HepG2 (cell line): ENCODE data around the gene UST. TPM values are rescaled to one million over a fixed set of nuclear protein-coding genes. Genes with fewer than 3 reads are reported as not detected.

ENCODE experiments used
- BRCA1 ChIP-seq: sonication (generic); formaldehyde crosslinking; IDR thresholded peaks from 2 replicates; pipeline ENCODE4 v1.4.0; 2020; ENCODE audit warnings: missing genetic modification reagents
- CBX1 ChIP-seq: IDR thresholded peaks from one replicate; pipeline ENCODE4 v1.6.1; 2016; ENCODE audit warnings: antibody characterized with exemption, low read depth
- EED ChIP-seq: sonication (generic); formaldehyde crosslinking; IDR thresholded peaks from 2 replicates; pipeline ENCODE4 v1.5.0; 2020; ENCODE audit warnings: mild to moderate bottlenecking, missing genetic modification reagents
- GABPA ChIP-seq, 2 experiments: IDR thresholded peaks; 2 replicates each; pipeline ENCODE4 v1.6.1; 2011 to 2016; ENCODE audit warnings: low read depth in 2 of 2, low read length in 1 of 2, missing biosample characterization in 1 of 2, missing genetic modification characterization in 1 of 2
- GATA4 ChIP-seq: sonication (generic); IDR thresholded peaks from 2 replicates; pipeline ENCODE4 v1.6.1; 2016; ENCODE audit warnings: antibody characterized with exemption, low read depth, borderline replicate concordance
- GTF3A ChIP-seq: sonication (generic); formaldehyde crosslinking; conservative IDR thresholded peaks from 2 replicates; pipeline ENCODE4 v1.4.0; 2020; ENCODE audit warnings: mild to moderate bottlenecking, missing genetic modification reagents
- ISX ChIP-seq: sonication (generic); formaldehyde crosslinking; conservative IDR thresholded peaks from 2 replicates; pipeline ENCODE4 v1.5.0; 2020; ENCODE audit warnings: missing genetic modification reagents
- POGZ ChIP-seq: sonication (generic); formaldehyde crosslinking; IDR thresholded peaks from 2 replicates; pipeline ENCODE4 v1.4.0; 2020; ENCODE audit warnings: mild to moderate bottlenecking, missing genetic modification reagents
- RBM39 ChIP-seq: fragments of 200-400 bp; formaldehyde crosslinking; IDR thresholded peaks from one replicate; pipeline ENCODE4 v1.6.1; 2018; ENCODE audit warnings: antibody characterized with exemption, mild to moderate bottlenecking, low read depth, low read length; ENCODE audit not compliant: poor library complexity, severe bottlenecking
- SMYD3 ChIP-seq: sonication (generic); formaldehyde crosslinking; IDR thresholded peaks from 2 replicates; pipeline ENCODE4 v1.8.1; 2023; ENCODE audit warnings: mild to moderate bottlenecking, missing genetic modification reagents
- SRF ChIP-seq: IDR thresholded peaks from 2 replicates; pipeline ENCODE4 v1.6.1; 2011; ENCODE audit warnings: mild to moderate bottlenecking, low read depth, low read length, moderate library complexity
- ZNF10 ChIP-seq: sonication (generic); formaldehyde crosslinking; IDR thresholded peaks from 2 replicates; pipeline ENCODE4 v1.4.0; 2020; ENCODE audit warnings: mild to moderate bottlenecking, low read depth, missing genetic modification reagents, borderline replicate concordance
- ZNF20 ChIP-seq: sonication (generic); formaldehyde crosslinking; IDR thresholded peaks from 2 replicates; pipeline ENCODE4 v1.4.0; 2020; ENCODE audit warnings: mild to moderate bottlenecking, moderate library complexity, missing genetic modification reagents
- ZNF510 ChIP-seq: sonication (generic); formaldehyde crosslinking; IDR thresholded peaks from 2 replicates; pipeline ENCODE4 v1.4.0; 2020; ENCODE audit warnings: low read depth, mild to moderate bottlenecking, missing genetic modification reagents
- ZNF547 ChIP-seq: sonication (generic); formaldehyde crosslinking; IDR thresholded peaks from 2 replicates; pipeline ENCODE4 v1.5.1; 2020; ENCODE audit warnings: mild to moderate bottlenecking, missing genetic modification reagents
- ZNF781 ChIP-seq: sonication (generic); formaldehyde crosslinking; IDR thresholded peaks from 2 replicates; pipeline ENCODE4 v1.5.1; 2020; ENCODE audit warnings: borderline replicate concordance, mild to moderate bottlenecking, missing genetic modification reagents; ENCODE audit errors: not compliant biosample characterization
- ZNF790 ChIP-seq: sonication (generic); formaldehyde crosslinking; IDR thresholded peaks from 2 replicates; pipeline ENCODE4 v1.8.0; 2022; ENCODE audit warnings: missing genetic modification reagents, mild to moderate bottlenecking, borderline replicate concordance
- polyA plus RNA-seq, 8 experiments: library from polyadenylated mRNA; depleted of rRNA in 3 of 8; stranded (reverse) in 7 of 8; unstranded in 1 of 8; fragments of >200 nt; fragmentation: Illumina TruSeq in 4 of 8; extraction: Trizol in 4 of 8; gene quantifications; 2 replicates each; pipeline versions ENCODE4 v1.2.1 to v1.2.3, GENCODE V29; 2011 to 2016; ENCODE audit warnings: low read depth in 4 of 8, missing spikeins in 1 of 8, mixed read lengths in 1 of 8; ENCODE audit not compliant: insufficient read depth in 1 of 8
- total RNA-seq, 5 experiments: library from RNA; depleted of rRNA; stranded (reverse); fragments of >200 nt; fragmentation: Illumina TruSeq; extraction: Trizol; gene quantifications; 2 replicates each; pipeline ENCODE4 v1.2.3, GENCODE V29; 2016; ENCODE audit warnings: low read depth in 1 of 5
- TF ChIP-seq, protein P1 (sequence below): sonication (generic); formaldehyde crosslinking; IDR thresholded peaks from 2 replicates; pipeline ENCODE4 v1.4.0; 2020; ENCODE audit warnings: mild to moderate bottlenecking, missing genetic modification reagents
- TF ChIP-seq, protein P2 (sequence below): sonication (generic); formaldehyde crosslinking; IDR thresholded peaks from 2 replicates; pipeline ENCODE4 v1.9.0; 2021; ENCODE audit warnings: missing genetic modification reagents, mild to moderate bottlenecking, borderline replicate concordance
- TF ChIP-seq, protein P3 (sequence below): sonication (generic); formaldehyde crosslinking; IDR thresholded peaks from 2 replicates; pipeline ENCODE4 v1.5.0; 2020; ENCODE audit warnings: mild to moderate bottlenecking, missing genetic modification reagents, borderline replicate concordance

Gene UST
- total and polyA plus RNA-seq, 2 of the 13 experiments (the other 11 are each of a cell fraction or from before 2014, with no cell fraction given), result 0.27 TPM; not detected in 1

GRCh38 chr6:148979014-148979901 lies 232.4 kb downstream of the UST start (continued):
- no peak for TF ChIP-seq ZNF790
- no peak for TF ChIP-seq RBM39
- TF ChIP-seq GATA4, result peak; percentile 79; the same call in 1 of the 2 replicates
- 0 out of 2 replicates have a peak, but pooled peaks have one; percentile 65 for TF ChIP-seq BRCA1 (CRISPR knock-in tag)
- TF ChIP-seq GABPA (IDR thresholded peaks at IDR 0.05; ENCODE audit: low read depth, low read length), result no peak
- peak; percentile 59 for TF ChIP-seq GABPA (CRISPR knock-in tag; IDR thresholded peaks at IDR 0.05; ENCODE audit: low read depth)
- TF ChIP-seq SMYD3, result 0 out of 2 replicates have a peak, but pooled peaks have one; percentile 42
- TF ChIP-seq SRF, result no peak
- no peak for TF ChIP-seq ZNF20
- TF ChIP-seq ZNF10 (CRISPR knock-in tag), result no peak
- no peak for TF ChIP-seq GTF3A (CRISPR knock-in tag)
- TF ChIP-seq, protein P1, sequence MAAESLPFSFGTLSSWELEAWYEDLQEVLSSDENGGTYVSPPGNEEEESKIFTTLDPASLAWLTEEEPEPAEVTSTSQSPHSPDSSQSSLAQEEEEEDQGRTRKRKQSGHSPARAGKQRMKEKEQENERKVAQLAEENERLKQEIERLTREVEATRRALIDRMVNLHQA (CRISPR knock-in tag), result no peak
- TF ChIP-seq CBX1, result no peak
- TF ChIP-seq, protein P2, sequence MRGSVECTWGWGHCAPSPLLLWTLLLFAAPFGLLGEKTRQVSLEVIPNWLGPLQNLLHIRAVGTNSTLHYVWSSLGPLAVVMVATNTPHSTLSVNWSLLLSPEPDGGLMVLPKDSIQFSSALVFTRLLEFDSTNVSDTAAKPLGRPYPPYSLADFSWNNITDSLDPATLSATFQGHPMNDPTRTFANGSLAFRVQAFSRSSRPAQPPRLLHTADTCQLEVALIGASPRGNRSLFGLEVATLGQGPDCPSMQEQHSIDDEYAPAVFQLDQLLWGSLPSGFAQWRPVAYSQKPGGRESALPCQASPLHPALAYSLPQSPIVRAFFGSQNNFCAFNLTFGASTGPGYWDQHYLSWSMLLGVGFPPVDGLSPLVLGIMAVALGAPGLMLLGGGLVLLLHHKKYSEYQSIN (CRISPR knock-in tag), result no peak
- TF ChIP-seq ZNF547 (CRISPR knock-in tag), result no peak
- no peak for TF ChIP-seq ZNF510 (CRISPR knock-in tag)
- no peak for TF ChIP-seq EED (CRISPR knock-in tag)
- peak; percentile 79 for TF ChIP-seq POGZ (CRISPR knock-in tag)
- no peak for TF ChIP-seq ZNF781 (CRISPR knock-in tag)
- TF ChIP-seq ISX (CRISPR knock-in tag), result no peak
- TF ChIP-seq, protein P3, sequence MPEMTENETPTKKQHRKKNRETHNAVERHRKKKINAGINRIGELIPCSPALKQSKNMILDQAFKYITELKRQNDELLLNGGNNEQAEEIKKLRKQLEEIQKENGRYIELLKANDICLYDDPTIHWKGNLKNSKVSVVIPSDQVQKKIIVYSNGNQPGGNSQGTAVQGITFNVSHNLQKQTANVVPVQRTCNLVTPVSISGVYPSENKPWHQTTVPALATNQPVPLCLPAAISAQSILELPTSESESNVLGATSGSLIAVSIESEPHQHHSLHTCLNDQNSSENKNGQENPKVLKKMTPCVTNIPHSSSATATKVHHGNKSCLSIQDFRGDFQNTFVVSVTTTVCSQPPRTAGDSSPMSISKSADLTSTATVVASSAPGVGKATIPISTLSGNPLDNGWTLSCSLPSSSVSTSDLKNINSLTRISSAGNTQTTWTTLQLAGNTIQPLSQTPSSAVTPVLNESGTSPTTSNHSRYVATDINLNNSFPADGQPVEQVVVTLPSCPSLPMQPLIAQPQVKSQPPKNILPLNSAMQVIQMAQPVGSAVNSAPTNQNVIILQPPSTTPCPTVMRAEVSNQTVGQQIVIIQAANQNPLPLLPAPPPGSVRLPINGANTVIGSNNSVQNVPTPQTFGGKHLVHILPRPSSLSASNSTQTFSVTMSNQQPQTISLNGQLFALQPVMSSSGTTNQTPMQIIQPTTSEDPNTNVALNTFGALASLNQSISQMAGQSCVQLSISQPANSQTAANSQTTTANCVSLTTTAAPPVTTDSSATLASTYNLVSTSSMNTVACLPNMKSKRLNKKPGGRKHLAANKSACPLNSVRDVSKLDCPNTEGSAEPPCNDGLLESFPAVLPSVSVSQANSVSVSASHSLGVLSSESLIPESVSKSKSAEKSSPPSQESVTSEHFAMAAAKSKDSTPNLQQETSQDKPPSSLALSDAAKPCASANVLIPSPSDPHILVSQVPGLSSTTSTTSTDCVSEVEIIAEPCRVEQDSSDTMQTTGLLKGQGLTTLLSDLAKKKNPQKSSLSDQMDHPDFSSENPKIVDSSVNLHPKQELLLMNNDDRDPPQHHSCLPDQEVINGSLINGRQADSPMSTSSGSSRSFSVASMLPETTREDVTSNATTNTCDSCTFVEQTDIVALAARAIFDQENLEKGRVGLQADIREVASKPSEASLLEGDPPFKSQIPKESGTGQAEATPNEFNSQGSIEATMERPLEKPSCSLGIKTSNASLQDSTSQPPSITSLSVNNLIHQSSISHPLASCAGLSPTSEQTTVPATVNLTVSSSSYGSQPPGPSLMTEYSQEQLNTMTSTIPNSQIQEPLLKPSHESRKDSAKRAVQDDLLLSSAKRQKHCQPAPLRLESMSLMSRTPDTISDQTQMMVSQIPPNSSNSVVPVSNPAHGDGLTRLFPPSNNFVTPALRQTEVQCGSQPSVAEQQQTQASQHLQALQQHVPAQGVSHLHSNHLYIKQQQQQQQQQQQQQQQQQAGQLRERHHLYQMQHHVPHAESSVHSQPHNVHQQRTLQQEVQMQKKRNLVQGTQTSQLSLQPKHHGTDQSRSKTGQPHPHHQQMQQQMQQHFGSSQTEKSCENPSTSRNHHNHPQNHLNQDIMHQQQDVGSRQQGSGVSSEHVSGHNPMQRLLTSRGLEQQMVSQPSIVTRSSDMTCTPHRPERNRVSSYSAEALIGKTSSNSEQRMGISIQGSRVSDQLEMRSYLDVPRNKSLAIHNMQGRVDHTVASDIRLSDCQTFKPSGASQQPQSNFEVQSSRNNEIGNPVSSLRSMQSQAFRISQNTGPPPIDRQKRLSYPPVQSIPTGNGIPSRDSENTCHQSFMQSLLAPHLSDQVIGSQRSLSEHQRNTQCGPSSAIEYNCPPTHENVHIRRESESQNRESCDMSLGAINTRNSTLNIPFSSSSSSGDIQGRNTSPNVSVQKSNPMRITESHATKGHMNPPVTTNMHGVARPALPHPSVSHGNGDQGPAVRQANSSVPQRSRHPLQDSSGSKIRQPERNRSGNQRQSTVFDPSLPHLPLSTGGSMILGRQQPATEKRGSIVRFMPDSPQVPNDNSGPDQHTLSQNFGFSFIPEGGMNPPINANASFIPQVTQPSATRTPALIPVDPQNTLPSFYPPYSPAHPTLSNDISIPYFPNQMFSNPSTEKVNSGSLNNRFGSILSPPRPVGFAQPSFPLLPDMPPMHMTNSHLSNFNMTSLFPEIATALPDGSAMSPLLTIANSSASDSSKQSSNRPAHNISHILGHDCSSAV, result no peak
